Fibroblast of gingiva (primary cell): Measurements from ENCODE around the gene TLE4.

ENCODE experiments used
- DNase-seq: peaks from one replicate; pipeline ENCODE4 v3.0.0-alpha.2; 2011; ENCODE audit warnings: low read depth

Gene TLE4

GRCh38 chr9:79572032-79572607 is 355 bp downstream of the TLE4 start:
- DNase-seq: no peak

DNA sequence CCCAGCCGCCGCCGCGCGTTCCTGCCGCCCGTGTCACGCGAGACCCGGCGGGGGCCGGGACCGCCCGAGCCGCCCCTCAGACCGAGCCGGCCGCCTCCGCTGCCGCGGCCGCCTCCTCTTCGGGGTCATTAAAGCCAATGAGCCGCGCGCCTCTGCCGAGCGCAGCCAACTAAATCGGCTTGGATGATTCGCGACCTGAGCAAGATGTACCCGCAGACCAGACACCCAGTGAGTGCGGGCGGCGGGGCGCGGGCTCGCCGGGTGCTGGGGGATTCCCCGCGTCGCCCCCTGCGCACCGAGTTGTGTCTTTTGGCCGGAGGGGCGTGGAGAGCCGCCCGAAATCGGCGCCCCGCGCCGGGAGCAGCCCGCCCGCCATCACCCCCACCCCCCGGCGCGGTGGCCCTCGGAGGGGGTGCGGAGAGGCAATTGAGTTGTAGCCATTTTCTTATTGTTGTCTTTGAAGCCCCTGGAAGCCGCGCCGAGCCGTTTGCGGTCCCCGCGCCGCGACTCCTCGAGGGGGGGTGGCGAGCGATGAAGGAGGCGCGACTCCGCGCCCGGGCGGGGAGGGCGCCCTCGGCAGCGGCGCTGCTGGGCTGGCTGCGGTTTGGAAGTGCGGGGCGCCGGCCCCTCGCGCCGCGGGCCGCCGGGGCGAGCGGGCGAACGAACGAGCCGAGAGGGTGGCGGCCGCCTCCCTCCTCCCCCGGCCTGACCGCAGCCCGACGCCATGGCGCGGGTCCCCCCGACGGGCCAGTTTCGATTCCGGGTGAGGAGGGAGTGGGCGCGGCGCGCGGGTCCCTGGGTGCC is 1.0 kb downstream of the TLE4 start:
- DNase-seq: peak; percentile 39

- DNase-seq: no peak
These were observed 1.7 kb downstream of the TLE4 start for GRCh38 chr9:79573412-79573923.

GRCh38 chr9:79574136-79574535 is 2.4 kb downstream of the TLE4 start:
- no peak for DNase-seq

GRCh38 chr9:79574781-79575180 is 3.0 kb downstream of the TLE4 start:
- peak; percentile 35 for DNase-seq

DNA sequence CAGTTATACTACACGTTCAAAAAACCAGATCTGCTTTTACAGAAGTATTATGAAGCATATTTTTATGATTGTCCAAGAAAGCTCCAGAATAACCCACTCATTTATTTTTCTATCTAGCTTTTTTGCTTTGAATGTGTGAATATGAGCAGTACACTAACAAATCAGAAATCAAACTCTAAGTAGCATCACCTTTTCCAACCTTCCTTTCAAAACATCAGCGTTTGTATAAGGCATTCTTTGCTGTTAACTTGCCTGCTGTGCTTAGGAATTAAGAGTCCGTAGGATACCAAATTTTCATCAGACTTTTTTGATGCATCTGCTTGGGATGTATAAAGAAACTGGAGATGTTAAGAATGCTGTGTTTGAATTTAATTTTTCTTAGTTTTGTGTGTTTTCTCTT is 3.8 kb downstream of the TLE4 start:
- no peak for DNase-seq

- peak; percentile 91 for DNase-seq
These were observed 6.4 kb downstream of the TLE4 start for GRCh38 chr9:79577969-79578723.

GRCh38 chr9:79578891-79579290 is 7.1 kb downstream of the TLE4 start:
- DNase-seq: peak; percentile 50

GRCh38 chr9:79579624-79580023 is 7.9 kb downstream of the TLE4 start:
- no peak for DNase-seq

GRCh38 chr9:79580055-79580454 is 8.3 kb downstream of the TLE4 start:
- no peak for DNase-seq

GRCh38 chr9:79581388-79581787 is 9.6 kb downstream of the TLE4 start:
- no peak for DNase-seq

DNA sequence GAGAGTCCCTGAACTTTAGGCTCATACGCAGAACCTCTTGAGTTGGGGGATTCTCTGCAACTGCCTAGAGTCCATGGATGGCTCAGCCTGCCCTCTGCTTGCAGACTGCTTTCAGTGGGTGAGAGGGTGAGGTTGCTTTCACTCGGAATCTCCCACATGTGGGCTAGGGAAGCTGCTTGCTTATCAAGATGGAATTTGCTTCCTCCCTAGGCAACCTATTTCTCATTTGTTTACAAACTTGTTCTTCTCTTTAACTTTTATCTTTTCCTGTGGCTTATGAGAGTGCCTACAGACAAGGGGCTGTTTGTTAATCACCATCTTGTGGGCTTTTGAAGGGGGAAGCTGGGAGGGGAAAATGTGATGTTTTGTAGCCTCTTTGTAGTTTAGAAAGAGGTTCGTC is 10.0 kb downstream of the TLE4 start:
- DNase-seq: peak; percentile 81

DNA sequence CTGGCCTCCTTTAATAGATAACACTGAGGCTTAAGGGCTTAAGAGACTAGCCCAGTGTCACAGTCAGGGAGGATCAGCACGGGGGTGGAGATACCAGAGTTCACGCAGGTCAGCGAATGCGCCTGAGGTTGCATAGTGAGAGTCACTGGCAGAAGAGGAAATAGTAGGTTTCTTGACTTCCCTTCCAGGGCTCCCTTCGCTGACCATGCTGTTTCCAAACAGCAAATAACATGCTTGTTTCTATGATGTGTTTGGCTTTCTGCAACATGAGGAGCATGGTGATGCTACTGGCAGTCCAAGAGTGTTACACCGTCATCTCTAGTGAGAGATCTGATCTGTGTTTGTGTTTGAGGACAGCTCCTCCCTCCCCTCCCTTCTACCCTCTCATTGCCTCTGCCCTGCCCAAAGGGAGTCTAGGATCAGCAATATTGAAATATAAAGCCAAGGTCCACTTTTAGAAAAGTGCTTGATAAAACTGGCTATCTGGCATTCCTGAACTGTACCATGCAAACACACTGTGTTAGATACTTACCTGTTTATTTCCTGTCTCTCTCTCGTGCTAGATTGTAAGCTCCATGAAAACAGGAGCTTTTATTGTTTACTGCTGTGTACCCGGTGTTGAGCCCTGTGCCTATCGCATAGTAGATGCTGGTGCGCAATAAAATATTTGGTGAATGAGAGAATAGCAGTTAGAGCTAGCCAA is 12.3 kb downstream of the TLE4 start:
- peak; percentile 8 for DNase-seq

GRCh38 chr9:79584655-79584982 is 12.9 kb downstream of the TLE4 start:
- DNase-seq: no peak

DNA sequence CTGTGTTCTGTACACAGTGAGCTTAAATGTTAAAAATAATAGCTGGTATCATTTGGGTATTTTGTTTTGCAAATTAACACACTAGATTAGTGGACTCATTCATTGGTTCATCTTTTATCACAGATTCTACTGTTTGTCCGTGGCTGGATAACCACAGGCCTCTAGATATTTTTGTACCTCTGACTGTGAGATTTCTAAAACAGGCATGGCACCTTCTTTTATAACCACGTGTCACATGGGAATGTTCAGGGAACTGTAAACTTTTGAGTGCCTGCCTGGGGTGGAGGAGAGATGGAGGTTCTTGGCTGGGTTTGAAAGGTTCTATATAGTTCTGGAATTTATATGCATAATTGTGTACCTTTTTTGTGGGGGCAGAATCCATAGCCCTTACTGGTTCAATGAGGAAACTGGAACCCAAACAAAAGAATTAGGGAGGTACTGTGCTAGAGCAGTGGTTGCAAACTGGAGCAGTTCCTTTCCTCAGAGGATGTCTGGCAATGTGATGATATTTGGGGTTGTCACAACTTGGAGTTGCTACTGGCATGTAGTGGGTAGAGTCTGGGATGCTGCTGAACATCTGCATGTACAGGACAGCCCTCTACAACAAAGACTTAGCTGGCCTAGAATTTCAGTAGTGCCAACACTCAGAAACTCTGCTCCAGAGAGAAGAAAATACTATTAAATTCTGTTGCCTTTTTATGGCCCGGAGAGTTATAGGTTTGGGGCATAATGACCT is 16.9 kb downstream of the TLE4 start:
- DNase-seq: no peak

GRCh38 chr9:79591458-79591857 is 19.7 kb downstream of the TLE4 start:
- no peak for DNase-seq

DNA sequence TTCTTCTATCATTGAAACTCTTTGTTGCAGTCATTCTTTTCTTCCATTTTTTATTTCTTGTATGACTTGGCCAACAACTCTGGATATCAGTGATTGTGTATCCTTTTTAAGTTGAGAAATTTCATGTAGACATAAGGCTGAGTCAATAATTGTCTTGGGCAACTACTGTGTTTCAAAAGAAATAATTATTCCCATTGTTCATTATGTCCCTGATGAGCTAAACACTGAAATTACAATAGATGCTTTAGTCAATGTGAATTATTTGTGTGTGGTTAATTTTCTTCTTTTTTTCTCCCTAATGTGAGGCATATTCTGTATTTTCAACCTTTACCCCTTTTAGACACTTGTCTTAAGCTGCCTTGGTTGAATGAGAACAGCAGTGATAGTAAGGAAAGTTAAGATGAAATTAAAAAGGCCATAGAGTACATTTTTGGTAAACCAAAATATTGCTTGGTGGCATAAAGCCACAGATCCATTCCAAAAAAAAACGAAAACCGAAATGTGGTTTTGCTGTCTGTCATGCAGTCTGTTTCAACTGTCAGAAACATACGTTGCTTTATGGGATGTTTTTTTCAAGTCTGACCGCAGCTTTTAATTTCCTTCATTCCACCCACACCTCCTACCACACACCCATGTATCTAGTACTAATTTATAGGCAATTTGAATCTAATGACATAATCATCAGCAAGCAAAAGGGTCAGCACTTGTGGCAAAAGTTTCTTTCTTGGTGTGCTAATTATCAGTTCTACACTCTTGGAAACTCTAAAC is 21.1 kb downstream of the TLE4 start:
- DNase-seq: peak; percentile 67

- DNase-seq: peak; percentile 21
These were observed 27.0 kb downstream of the TLE4 start for GRCh38 chr9:79598562-79599345.

GRCh38 chr9:79600466-79600865 is 28.7 kb downstream of the TLE4 start:
- DNase-seq: no peak
